Smooth muscle cell (in vitro differentiated cells): ENCODE measurements around the gene TNNT2. TPM values are rescaled to one million over a fixed set of nuclear protein-coding genes. Genes with fewer than 3 reads are reported as not detected.

ENCODE experiments used
- DNase-seq: peaks from one replicate; lab custom pipeline; 2025; ENCODE audit not compliant: unreplicated experiment; lab: John Stamatoyannopoulos, UW
- H2AFZ ChIP-seq: fragments of 200-600 bp; sonication (generic); 2 replicates; pipeline ENCODE4 v1.6.0; 2016; ENCODE audit warnings: antibody characterized with exemption, low read depth, mild to moderate bottlenecking
- H3F3A ChIP-seq: fragments of 200-600 bp; sonication (generic); 2 replicates; pipeline ENCODE4 v1.6.0; 2017; ENCODE audit warnings: antibody characterized with exemption, low read depth
- H3K27ac ChIP-seq: fragments of 200-600 bp; sonication (generic); 2 replicates; pipeline ENCODE4 v1.5.1; 2016; ENCODE audit warnings: low read depth, mild to moderate bottlenecking
- H3K27me3 ChIP-seq: fragments of 200-600 bp; sonication (generic); 2 replicates; pipeline ENCODE4 v1.6.1; 2016; ENCODE audit warnings: low read depth, mild to moderate bottlenecking
- H3K36me3 ChIP-seq: fragments of 200-600 bp; sonication (generic); 2 replicates; pipeline ENCODE4 v1.5.1; 2016; ENCODE audit warnings: low read depth
- H3K4me1 ChIP-seq: fragments of 200-600 bp; sonication (generic); 2 replicates; pipeline ENCODE4 v1.5.1; 2016; ENCODE audit warnings: low read depth
- H3K4me2 ChIP-seq: fragments of 200-600 bp; sonication (generic); 2 replicates; pipeline ENCODE4 v1.6.0; 2016; ENCODE audit warnings: mild to moderate bottlenecking
- H3K4me3 ChIP-seq: fragments of 200-600 bp; sonication (generic); 2 replicates; pipeline ENCODE4 v1.5.1; 2016; ENCODE audit warnings: mild to moderate bottlenecking
- H3K79me2 ChIP-seq: fragments of 200-600 bp; sonication (generic); 2 replicates; pipeline ENCODE4 v1.6.0; 2016; ENCODE audit warnings: low read depth, mild to moderate bottlenecking
- H3K9ac ChIP-seq: fragments of 200-600 bp; sonication (generic); 2 replicates; pipeline ENCODE4 v1.6.0; 2016; ENCODE audit warnings: low read depth
- H3K9me3 ChIP-seq: fragments of 200-600 bp; sonication (generic); replicated peaks from 2 replicates; pipeline ENCODE4 v1.5.1; 2016; ENCODE audit warnings: low read depth
- H4K20me1 ChIP-seq: fragments of 200-600 bp; sonication (generic); 2 replicates; pipeline ENCODE4 v1.6.0; 2016; ENCODE audit warnings: low read depth
- WGBS: methylation state at CpG from one replicate; pipeline ENCODE4 v1.1.7; 2016; ENCODE audit warnings: low lambda C conversion rate; 5-methylcytosine and 5-hydroxymethylcytosine counted together
- polyA plus RNA-seq: library from polyadenylated mRNA; unstranded; fragments of >200 nt; fragmentation: Nextera tagmentation; extraction: Ambion mirVana; gene quantifications from 2 replicates; pipeline ENCODE4 v1.2.1, GENCODE V29; 2016
- total RNA-seq: library from RNA; depleted of rRNA; stranded (reverse); fragments of >200 nt; gene quantifications from 2 replicates; pipeline ENCODE4 v1.2.3, GENCODE V29; 2014
- TF ChIP-seq, protein P1 (sequence below): fragments of 200-600 bp; sonication (generic); IDR thresholded peaks from 2 replicates; pipeline ENCODE4 v1.5.1; 2017; ENCODE audit warnings: borderline replicate concordance, mild to moderate bottlenecking, antibody characterized with exemption; ENCODE audit not compliant: insufficient read depth, poor library complexity, severe bottlenecking

The TNNT2 gene
- total and polyA plus RNA-seq, 2 experiments from 2014 or later: 4.4 to 6.5 TPM

DNA sequence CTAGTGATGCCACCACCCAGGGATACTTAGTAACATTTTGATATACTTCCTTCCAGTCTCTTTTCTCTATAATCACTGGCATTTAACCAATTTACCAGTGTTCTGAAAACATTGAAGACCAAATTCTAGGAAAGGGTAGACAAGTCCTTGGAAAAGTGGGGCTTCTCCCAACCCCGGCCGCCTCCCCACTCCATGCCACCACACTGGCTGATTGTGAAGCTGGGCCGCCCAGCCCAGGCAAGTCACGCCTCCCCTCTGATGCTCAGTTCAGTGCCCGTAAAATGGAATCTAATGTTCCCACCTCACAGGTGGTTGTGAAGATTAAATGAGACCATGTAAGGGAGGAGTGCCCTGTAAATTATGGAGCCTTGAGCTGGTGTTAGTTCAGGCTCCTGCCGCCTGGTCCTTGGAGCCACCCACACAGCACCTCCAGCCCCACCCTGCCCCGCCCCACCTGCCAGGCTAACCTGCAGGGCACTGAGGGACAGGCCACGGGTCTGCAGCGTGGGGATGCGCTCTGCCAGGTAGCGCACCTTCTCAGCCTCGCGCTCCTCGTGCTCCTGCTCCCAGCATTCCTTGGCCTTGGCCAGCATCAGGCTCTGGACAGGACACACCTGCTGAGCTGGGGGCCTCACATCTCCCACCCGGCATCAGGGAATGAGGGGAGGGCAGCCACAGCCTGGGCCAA lies 36.7 kb upstream of the TNNT2 start:
- DNase-seq: no peak
- Histone ChIP-seq H4K20me1 (no peaks in the 10 kb centered on the region), H3K4me1 (no peaks in the 10 kb centered on the region), H3K4me3 (no peak overlapping the region), H3K79me2 (no peaks in the 10 kb centered on the region), H3K36me3 (no peaks in the 10 kb centered on the region), H2AFZ (no peak overlapping the region), H3K9ac (no peak overlapping the region), H3F3A (peaks cover 2% of the 10 kb centered on the region), H3K27me3 (no peaks in the 10 kb centered on the region), H3K27ac (no peak overlapping the region), H3K4me2 (no peak overlapping the region), H3K9me3 (no peaks in the 10 kb centered on the region)
- TF ChIP-seq, protein P1, sequence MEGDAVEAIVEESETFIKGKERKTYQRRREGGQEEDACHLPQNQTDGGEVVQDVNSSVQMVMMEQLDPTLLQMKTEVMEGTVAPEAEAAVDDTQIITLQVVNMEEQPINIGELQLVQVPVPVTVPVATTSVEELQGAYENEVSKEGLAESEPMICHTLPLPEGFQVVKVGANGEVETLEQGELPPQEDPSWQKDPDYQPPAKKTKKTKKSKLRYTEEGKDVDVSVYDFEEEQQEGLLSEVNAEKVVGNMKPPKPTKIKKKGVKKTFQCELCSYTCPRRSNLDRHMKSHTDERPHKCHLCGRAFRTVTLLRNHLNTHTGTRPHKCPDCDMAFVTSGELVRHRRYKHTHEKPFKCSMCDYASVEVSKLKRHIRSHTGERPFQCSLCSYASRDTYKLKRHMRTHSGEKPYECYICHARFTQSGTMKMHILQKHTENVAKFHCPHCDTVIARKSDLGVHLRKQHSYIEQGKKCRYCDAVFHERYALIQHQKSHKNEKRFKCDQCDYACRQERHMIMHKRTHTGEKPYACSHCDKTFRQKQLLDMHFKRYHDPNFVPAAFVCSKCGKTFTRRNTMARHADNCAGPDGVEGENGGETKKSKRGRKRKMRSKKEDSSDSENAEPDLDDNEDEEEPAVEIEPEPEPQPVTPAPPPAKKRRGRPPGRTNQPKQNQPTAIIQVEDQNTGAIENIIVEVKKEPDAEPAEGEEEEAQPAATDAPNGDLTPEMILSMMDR: no peak
- 96% methylated on average over 8 of the region's 15 CpGs for WGBS

DNA sequence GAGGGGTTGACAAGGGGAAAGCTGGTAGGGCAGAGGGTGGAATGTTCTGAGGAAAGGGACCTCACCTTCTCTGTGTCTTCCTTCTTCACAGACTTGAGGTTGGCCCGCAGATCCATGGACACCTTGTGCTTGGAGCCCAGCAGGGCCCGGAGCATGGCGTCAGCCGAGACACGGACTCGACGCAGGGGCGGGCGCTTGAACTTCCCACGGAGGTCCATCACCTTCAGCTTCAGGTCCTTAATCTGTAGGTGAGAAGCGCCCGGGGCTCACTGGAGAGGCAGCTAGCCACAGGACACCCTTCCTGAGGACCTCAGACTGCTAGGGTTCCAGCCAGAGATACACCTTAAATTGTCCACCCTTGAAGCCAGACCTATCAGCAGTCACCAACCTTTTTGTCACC lies 33.8 kb upstream of the TNNT2 start:
- H3K27ac ChIP-seq: no peak overlapping the region
- peaks cover 2% of the 10 kb centered on the region for H3F3A ChIP-seq
- no peaks in the 10 kb centered on the region for H4K20me1 ChIP-seq
- H3K36me3 ChIP-seq: no peaks in the 10 kb centered on the region
- no peaks in the 10 kb centered on the region for H3K79me2 ChIP-seq
- H3K4me2 ChIP-seq: no peak overlapping the region
- no peaks in the 10 kb centered on the region for H3K27me3 ChIP-seq
- H2AFZ ChIP-seq: no peak overlapping the region
- WGBS: 97% methylated on average over 12 of the region's 12 CpGs
- DNase-seq: no peak
- H3K9ac ChIP-seq: no peak overlapping the region
- TF ChIP-seq, protein P1: no peak
- no peaks in the 10 kb centered on the region for H3K4me1 ChIP-seq
- no peak overlapping the region for H3K4me3 ChIP-seq
- H3K9me3 ChIP-seq: no peaks in the 10 kb centered on the region

DNA sequence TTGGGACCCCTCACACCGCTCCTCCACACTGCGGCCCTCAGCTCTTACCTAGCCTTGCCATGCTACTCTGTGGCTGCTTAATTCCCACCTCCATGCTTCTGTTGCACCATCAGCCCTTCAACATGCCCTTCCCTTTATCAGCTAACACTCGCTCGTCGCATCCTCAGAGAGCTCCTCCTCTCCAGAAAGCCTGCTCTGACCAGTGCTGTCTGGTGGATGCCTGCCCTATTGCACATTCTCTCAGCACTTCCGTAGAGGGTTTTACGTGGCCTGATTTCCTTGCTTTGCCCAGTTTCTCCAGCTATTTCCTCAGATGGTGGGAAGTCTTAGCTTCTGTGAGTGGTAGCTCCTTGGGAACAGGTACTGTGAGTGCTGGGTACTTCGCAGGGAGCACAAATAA lies 32.0 kb upstream of the TNNT2 start:
- Histone ChIP-seq H3K36me3 (no peaks in the 10 kb centered on the region), H3K27ac (no peak overlapping the region), H4K20me1 (no peaks in the 10 kb centered on the region), H3K4me2 (no peak overlapping the region), H3K4me1 (no peaks in the 10 kb centered on the region), H3K9ac (no peak overlapping the region), H2AFZ (no peak overlapping the region), H3K27me3 (no peaks in the 10 kb centered on the region), H3K4me3 (no peak overlapping the region), H3K9me3 (no peaks in the 10 kb centered on the region), H3K79me2 (no peaks in the 10 kb centered on the region), H3F3A (peaks cover 2% of the 10 kb centered on the region)
- no peak for DNase-seq
- TF ChIP-seq, protein P1: no peak
- 56% methylated on average over 8 of the region's 8 CpGs for WGBS

DNA sequence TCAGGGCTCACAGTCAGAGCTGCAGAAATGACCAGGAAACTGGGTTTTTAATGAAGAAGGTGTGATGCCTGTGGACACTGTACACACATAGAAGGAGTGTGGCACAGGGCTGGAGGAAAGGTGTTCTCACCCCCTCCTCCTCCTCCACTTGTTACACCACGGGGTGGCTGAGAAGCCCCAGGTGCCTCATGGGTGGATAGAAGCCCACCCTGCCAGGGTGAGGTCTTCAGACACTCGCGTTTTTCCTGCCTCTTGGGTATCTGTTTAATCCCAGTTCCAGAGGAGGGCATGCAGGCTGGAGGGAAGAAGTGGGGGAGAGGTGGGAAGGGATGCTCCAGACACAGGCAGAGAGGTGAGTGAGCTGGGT lies 31.3 kb upstream of the TNNT2 start:
- no peak overlapping the region for H2AFZ ChIP-seq
- H3K4me2 ChIP-seq: no peak overlapping the region
- H3K27ac ChIP-seq: no peak overlapping the region
- no peak overlapping the region for H3K4me3 ChIP-seq
- H3K79me2 ChIP-seq: no peaks in the 10 kb centered on the region
- peaks cover 2% of the 10 kb centered on the region for H3F3A ChIP-seq
- H3K27me3 ChIP-seq: no peaks in the 10 kb centered on the region
- H3K9ac ChIP-seq: no peak overlapping the region
- TF ChIP-seq, protein P1: no peak
- no peaks in the 10 kb centered on the region for H3K9me3 ChIP-seq
- no peaks in the 10 kb centered on the region for H4K20me1 ChIP-seq
- no peak for DNase-seq
- WGBS: 75% methylated on average over 3 of the region's 3 CpGs
- no peaks in the 10 kb centered on the region for H3K4me1 ChIP-seq
- no peaks in the 10 kb centered on the region for H3K36me3 ChIP-seq
